MG63 (cell line): ENCODE results near the gene FLOT2. TPM values are rescaled to one million over a fixed set of nuclear protein-coding genes. Genes with fewer than 3 reads are reported as not detected.
A peak's percentile ranks its signal among the peaks of the same experiment; 100 is the strongest.
"Not testable (repeated sequence)": the region's sequence is repeated elsewhere in the genome, so short reads cannot be mapped to it uniquely, and the experiment has no call there.

Experiments
- DNase-seq: peaks from one replicate; pipeline ENCODE4 v3.0.0-alpha.2; 2020
- H3K27me3 ChIP-seq: fragments of 250-450 bp; sonication (Bioruptor Pico); 2 replicates; pipeline ENCODE4 v1.5.1; 2020; ENCODE audit warnings: mild to moderate bottlenecking, moderate library complexity
- H3K36me3 ChIP-seq: fragments of 250-450 bp; sonication (Bioruptor Pico); 2 replicates; pipeline ENCODE4 v1.5.1; 2020; ENCODE audit warnings: mild to moderate bottlenecking, moderate library complexity
- H3K4me3 ChIP-seq: fragments of 250-450 bp; sonication (Bioruptor Pico); 2 replicates; pipeline ENCODE4 v1.5.1; 2020; ENCODE audit warnings: mild to moderate bottlenecking, moderate library complexity
- H3K9me3 ChIP-seq: fragments of 250-450 bp; sonication (Bioruptor Pico); 2 replicates; pipeline ENCODE4 v1.5.1; 2020; ENCODE audit warnings: mild to moderate bottlenecking, moderate library complexity
- total RNA-seq: library from RNA; depleted of rRNA; stranded (reverse); fragments of >200 nt; shearing (Covaris generic); gene quantifications from 2 replicates; pipeline ENCODE4 v1.2.3, GENCODE V29; 2014; ENCODE audit warnings: low replicate concordance; rRNA removed

FLOT2 gene, protein sequence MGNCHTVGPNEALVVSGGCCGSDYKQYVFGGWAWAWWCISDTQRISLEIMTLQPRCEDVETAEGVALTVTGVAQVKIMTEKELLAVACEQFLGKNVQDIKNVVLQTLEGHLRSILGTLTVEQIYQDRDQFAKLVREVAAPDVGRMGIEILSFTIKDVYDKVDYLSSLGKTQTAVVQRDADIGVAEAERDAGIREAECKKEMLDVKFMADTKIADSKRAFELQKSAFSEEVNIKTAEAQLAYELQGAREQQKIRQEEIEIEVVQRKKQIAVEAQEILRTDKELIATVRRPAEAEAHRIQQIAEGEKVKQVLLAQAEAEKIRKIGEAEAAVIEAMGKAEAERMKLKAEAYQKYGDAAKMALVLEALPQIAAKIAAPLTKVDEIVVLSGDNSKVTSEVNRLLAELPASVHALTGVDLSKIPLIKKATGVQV
- total RNA-seq, result 72.9 and 85.2 TPM in 2 replicates

DNA sequence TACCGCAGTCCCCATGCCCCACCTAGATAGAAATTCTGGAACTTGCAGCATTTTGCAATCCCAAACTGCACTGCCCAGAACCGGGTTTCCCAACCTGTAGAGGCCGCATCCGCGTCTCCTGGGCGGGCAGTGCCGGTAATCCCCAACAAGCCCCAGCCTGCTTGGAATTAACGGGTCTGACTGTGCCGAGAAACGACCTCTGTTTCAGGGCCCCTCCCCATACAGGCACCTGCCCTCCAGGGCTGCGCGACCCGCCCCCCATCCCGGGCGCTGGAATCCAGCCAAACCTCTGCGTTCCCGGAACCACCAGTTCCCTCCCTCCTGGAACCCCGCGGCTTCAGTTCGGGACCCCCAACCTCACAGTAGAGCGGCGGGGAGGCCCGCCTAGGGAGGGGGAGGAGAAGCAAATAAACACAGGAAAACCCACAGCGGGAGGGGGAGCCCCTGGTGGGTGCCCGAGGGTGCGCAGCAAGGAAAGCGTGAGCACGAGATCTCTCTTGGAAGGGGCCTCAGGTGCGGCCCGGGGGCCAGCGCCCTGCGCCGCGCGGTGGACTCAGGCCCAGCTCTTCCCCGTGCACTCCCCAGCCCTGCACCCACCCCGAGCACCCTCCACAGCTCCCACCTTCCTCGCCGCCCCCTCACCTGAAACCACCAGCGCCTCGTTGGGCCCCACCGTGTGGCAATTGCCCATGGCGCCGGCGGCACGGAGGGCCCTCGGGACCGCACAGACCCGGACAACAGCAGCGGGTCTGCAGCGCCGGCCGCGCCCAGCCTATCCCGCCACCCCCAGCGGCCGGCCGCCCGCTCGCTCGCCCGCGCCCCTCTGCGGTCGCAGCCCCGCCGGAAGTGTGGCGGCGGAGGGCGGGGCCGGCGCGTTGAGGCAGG, at the start of gene FLOT2:
Gene FLOT2 (minus strand): TSS at position 850 of the 885 bp plus-strand sequence. CDS start 159 bp downstream, at position 691.
- H3K27me3 ChIP-seq, result no peaks in the 10 kb centered on the region; the same call in 1 of the 2 replicates
- no peaks in the 10 kb centered on the region for H3K9me3 ChIP-seq
- DNase-seq, result peak; percentile 60
- peak within 1 kb of the TSS; percentile 87 for H3K4me3 ChIP-seq
- H3K36me3 ChIP-seq, result peaks cover 4% of the 10 kb centered on the region; the same call in 1 of the 2 replicates

DNA sequence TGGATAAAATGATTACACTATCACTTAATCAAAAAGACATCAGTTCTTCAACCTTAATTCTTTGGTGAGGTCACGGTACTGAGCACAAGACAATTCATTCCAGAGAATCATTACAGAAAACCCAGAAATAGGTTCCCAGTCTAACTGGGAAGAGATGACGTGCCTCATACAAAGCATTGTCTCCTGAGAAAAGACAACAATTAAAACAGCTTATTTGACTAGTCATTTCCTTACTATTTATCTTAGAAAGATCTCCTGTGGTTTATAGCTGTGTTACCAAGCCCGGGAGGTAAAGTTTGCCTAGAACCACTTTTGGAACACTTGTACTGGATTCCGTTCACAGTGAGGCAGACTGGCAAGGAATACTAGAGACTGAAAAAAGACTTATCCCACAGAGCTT, 48.7 kb upstream of the FLOT2 start:
- Histone ChIP-seq H3K36me3 (peaks cover 40% of the 10 kb centered on the region), H3K27me3 (no peaks in the 10 kb centered on the region), H3K9me3 (no peaks in the 10 kb centered on the region), H3K4me3 (no peak overlapping the region)
- DNase-seq, result peak; percentile 51

DNA sequence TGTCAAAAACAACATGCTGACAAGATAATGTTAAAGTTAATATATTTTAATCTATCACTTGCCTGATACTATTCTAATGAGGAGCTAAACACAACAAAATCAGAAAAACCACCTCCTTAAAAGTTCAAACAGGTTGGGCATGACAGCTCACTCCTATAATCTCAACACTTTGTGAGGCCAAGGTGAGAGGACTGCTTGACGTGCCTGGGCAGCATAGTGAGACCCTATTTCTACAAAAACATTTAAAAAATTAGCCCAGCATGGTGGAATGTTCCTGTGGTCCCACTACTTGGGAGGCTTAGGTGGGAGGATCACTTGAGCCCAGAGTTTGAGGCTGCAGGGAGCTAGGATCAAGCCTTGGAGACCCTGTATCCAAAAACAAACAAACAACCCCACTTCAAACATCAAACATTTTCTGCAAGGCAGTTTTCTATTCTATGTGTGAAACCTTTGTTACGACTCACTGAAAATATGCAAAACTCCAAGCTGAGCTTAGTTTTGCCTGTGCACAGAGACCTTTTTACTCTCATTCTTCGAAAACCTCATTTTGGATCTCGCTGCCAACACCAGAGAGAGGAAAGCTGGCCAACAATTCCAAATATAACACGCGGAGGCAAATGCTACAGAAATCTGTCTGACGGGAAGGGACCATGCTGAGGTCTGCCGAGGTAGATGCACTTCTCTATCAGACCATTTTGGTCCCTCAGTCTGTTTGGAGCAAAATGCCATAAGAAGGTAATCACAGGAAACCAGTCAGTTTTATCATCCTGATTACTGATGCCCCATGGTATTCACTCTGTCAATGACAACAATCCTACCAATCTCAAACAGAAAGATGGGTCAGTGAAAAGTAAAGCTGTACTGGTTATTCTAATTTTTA, 47.6 kb upstream of the FLOT2 start:
- H3K9me3 ChIP-seq, result no peaks in the 10 kb centered on the region
- DNase-seq, result no peak
- no peak overlapping the region for H3K4me3 ChIP-seq
- H3K27me3 ChIP-seq, result no peaks in the 10 kb centered on the region
- peaks cover 44% of the 10 kb centered on the region for H3K36me3 ChIP-seq

DNA sequence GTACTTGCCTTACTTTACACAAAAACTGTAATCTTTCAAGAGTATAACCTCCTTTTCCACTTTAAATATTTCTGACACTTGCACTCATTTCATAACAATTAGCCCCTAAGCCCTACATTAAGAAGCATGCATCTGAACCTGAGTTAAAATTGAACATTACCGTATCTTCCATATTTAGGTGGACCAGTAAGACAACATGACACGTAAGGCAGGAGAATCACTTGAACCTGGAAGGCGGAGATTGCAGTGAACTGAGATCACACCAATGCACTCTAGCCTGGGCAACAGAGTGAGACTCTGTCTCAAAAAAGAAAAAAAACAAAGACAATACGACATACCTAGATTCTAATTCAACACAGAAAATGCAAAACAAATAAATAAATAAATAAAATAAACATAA, 46.8 kb upstream of the FLOT2 start:
- peaks cover 47% of the 10 kb centered on the region for H3K36me3 ChIP-seq
- H3K9me3 ChIP-seq, result no peaks in the 10 kb centered on the region
- H3K27me3 ChIP-seq, result no peaks in the 10 kb centered on the region
- no peak for DNase-seq
- H3K4me3 ChIP-seq, result no peak overlapping the region

DNA sequence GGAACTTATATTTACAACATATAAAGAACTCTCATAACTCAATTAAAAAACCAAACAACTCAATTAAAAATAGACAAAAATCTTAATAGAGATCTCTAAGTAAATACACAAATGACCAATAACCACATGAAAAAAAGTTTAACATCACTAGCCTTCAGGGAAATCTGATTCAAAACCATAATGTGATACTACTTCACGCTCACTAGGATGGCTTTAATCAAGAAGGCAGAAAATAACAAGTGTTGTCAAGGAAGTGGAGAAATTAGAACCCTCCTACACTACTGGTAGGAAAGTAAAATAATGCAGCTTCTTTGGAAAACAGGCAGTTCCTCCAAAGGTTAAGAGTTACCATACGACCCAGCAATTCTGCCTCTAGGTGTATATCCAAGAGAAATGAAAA, 45.4 kb upstream of the FLOT2 start:
- H3K27me3 ChIP-seq, result no peaks in the 10 kb centered on the region
- DNase-seq, result no peak
- peaks cover 39% of the 10 kb centered on the region for H3K36me3 ChIP-seq
- no peak overlapping the region for H3K4me3 ChIP-seq
- no peaks in the 10 kb centered on the region for H3K9me3 ChIP-seq

DNA sequence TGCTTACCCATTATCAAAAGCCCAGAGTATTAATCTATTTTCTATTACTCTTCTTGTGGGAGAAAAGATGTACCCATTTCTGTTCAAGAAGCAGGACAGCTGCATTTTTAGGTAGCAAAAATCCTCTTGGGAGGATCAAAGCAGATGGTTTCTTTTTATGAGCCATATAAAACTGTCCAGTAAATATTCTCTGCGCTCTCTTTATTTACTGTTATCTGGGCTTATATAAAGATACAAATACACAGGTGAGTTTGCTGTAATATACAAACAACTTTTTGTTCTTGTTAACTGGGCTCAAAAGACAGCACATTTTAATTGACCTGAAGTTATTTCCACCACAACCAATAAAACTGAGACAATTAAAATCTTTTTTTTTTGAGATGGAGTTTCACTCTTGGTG, 43.7 kb upstream of the FLOT2 start:
- H3K27me3 ChIP-seq, result no peaks in the 10 kb centered on the region
- H3K9me3 ChIP-seq, result no peaks in the 10 kb centered on the region
- H3K36me3 ChIP-seq, result peaks cover 32% of the 10 kb centered on the region
- no peak overlapping the region for H3K4me3 ChIP-seq
- no peak for DNase-seq

DNA sequence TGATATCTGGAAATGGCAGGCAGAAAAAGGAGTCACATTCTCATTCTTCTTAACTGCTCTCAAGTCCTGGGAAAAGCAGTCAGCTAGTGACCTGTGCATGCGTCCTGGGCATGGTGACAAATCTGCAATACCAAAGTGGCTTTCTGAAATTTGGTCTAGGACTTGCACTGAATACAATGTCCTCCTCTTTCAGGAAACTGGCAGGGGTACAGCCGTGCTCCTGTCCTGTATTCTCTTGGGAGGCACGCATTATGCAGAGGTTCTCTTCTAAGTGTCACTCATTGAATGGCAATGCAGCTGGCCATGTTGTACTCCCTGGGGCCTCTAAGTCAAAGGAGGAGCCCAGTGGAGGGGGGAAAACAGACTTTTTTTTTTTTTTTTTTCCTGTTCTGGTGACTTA, 43.1 kb upstream of the FLOT2 start:
- no peak overlapping the region for H3K4me3 ChIP-seq
- peaks cover 36% of the 10 kb centered on the region for H3K36me3 ChIP-seq
- no peaks in the 10 kb centered on the region for H3K9me3 ChIP-seq
- no peaks in the 10 kb centered on the region for H3K27me3 ChIP-seq
- DNase-seq, result no peak

DNA sequence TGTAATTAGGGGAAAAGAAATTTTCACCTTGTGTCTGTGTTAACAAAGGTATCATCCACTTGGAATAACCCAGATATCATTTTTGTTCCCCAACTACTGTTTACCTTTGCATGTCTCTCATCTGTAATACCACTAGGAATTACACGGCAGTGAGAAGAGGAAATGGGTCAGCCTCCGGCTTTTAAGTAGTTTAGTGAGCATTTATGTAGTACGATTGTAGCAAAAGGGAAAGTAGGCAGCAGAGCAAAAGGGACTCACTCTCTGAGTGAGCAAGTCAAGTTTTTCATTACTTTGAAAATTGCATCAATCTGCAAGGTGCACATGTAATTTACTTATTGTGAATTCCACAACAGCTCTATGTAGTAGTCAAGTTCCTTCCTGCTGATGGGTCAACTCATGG, 42.6 kb upstream of the FLOT2 start:
- Histone ChIP-seq H3K27me3 (no peaks in the 10 kb centered on the region), H3K4me3 (no peak overlapping the region), H3K36me3 (peaks cover 41% of the 10 kb centered on the region), H3K9me3 (no peaks in the 10 kb centered on the region)
- DNase-seq, result no peak

DNA sequence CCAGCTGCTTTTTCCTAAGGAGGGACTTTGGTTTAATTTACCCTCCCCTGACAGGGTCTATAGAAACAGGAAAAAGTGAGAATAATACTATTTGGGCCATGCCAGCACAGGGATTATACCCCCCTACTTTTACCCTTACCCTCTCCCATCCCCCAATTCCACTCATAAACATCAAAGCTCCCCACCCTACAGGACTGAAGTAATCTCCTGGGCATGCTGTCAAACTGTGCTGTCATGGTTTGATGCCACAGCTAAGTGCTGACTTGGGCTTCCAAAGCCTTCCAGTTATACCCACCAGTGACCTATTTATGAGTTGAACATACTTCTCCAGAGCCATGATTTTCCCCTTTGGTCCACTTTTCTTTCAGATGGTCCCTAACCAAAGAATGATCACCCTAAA, 41.0 kb upstream of the FLOT2 start:
- H3K27me3 ChIP-seq, result no peaks in the 10 kb centered on the region
- no peak overlapping the region for H3K4me3 ChIP-seq
- no peaks in the 10 kb centered on the region for H3K9me3 ChIP-seq
- DNase-seq, result peak; percentile 55
- peaks cover 32% of the 10 kb centered on the region for H3K36me3 ChIP-seq

DNA sequence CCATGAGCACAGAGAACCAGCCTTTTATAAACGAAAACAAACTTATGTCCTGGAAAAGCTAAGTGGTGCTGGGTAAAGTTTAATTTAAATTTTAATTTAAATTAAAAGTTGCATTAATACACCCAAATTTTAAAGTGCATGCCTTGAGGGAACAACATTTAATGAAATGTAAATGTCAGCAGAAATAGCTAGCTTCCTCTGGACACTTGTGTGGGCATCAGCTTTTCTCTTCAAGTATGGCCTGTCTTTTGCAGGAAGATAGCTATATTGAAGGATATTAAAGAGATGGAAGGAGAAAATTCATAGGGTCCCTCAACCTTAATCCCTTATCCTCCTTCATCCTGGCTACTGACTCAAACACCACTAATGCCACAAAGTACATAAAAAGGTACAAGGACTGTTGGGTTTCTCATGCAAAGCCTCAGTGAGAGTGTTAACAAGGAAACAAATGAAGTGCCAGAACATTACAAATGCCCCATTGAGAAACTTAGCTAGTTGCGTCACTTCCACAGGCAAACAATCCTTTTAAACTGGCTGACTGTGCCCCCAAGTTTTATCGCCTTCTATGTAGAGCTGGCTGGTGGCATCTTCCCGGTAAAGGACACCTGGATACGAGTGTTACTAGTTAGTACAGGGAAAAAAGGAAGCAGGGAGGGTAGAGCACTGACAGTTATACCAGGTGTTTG, 39.7 kb upstream of the FLOT2 start:
- peaks cover 33% of the 10 kb centered on the region for H3K36me3 ChIP-seq
- H3K9me3 ChIP-seq, result no peaks in the 10 kb centered on the region
- H3K27me3 ChIP-seq, result no peaks in the 10 kb centered on the region
- no peak overlapping the region for H3K4me3 ChIP-seq
- DNase-seq, result no peak

DNA sequence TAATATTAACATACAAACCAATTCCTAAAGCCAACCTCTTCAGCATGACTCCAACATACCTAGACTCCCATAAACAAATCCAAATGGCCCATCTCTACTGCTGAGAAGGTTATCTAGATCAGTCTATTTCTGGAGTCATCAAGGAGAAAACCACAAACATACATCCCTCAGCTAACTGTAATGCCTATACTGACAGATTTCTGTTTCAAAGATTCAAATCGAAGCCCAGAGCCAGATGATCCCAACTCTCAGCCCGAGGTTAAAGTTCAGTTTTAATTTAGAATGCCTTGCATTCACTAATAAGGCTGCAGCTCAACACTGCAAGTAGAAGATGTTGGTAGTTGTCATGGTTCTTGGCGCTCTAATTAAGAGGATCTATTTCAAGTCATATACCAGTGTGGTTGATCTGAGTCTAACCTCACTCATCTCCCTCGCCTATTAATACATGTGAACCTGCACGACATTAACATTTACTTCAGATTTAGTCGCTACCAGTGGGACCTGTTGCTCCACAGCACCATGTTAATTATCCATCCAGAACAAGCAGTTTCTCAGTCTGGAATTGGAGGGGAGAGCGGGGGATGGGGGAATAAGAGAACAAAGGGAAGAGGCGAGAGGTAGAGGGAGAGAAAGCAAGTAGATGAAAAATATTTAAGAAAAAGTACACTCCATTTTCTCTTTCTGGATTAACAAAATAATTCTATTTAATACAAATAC, 38.4 kb upstream of the FLOT2 start:
- no peak for DNase-seq
- H3K9me3 ChIP-seq, result no peaks in the 10 kb centered on the region
- no peaks in the 10 kb centered on the region for H3K27me3 ChIP-seq
- H3K4me3 ChIP-seq, result no peak overlapping the region
- H3K36me3 ChIP-seq, result peaks cover 31% of the 10 kb centered on the region

DNA sequence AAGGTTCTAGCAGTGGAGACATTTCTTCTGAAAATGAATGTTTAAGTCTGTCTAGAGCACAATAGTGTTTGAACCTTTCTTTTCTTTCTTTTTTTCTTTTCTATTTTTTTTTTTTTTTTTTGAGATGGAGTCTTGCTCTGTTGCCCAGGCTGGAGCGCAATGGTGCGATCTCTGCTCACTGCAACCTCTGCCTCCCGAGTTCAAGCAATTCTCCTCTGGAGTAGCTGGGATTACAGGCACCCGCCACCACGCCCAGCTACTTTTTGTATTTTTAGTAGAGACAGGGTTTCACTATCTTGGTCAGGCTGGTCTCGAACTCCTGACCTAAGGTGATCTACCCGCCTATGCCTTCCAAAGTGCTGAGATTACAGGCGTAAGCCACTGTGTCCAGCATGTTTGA, 37.0 kb upstream of the FLOT2 start:
- H3K9me3 ChIP-seq, H3K4me3 ChIP-seq, DNase-seq, H3K27me3 ChIP-seq: not testable (repeated sequence)
- peaks cover 27% of the 10 kb centered on the region for H3K36me3 ChIP-seq

DNA sequence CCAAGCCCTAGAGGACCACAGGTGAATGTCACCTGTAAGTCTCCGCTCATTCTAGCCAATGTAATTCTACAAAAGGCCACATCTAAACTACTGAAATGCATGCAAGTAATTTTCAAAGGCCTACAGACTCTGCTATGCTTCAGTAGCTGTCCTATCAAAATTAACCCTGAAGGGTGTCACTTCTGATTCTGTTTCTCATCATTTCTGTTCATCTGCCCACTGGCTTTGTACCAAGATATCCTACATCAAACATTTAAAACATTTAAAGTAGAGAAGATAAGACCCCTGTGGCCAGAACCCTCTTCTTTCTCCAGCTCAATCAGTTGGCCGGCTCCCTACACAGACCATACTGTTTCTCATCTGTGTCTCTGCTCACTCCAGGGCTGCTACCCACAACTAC, 32.3 kb upstream of the FLOT2 start:
- Histone ChIP-seq H3K4me3 (no peak overlapping the region), H3K36me3 (peaks cover 57% of the 10 kb centered on the region), H3K27me3 (no peaks in the 10 kb centered on the region), H3K9me3 (peaks cover 7% of the 10 kb centered on the region)
- DNase-seq, result no peak

DNA sequence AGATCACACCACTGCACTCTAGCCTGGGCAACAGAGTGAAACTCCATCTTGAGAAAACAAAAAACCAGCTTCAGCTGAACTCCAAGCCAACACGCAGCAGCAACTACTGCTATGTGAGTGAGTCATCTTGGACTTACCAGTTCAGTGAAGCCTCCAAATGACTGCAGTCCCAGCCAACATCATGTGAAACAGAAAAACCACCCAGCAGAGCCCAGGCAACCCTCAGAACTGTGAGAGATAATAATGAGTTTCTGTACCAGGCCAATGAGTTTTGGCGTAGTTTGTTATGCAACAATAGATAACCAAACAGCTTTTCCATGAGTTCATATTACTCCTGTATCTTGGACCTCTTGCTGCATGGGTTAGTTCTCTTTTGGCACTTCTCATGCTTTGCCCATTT, 30.5 kb upstream of the FLOT2 start:
- Histone ChIP-seq H3K9me3 (peaks cover 7% of the 10 kb centered on the region), H3K27me3 (no peaks in the 10 kb centered on the region), H3K36me3 (peaks cover 67% of the 10 kb centered on the region), H3K4me3 (no peak overlapping the region)
- DNase-seq, result peak; percentile 72

DNA sequence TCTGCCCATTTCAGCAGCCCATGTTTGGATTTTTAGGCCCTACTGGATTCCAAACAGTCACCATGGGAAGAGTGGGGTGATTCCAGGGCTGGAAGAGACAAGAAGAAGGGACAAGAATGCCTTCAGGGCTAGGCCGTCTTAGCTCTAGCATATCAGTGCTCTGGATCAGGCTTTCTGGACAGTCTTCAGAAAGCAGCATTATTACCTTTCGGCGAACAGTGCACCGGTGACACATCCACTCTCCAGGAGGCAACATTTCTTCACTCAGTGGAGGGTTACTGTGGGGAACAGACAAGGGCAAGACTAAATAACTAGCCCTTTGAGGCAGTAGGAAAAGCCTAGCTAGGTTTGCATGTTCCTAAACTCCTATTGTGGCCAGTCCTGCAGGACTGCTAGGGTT, 29.3 kb upstream of the FLOT2 start:
- Histone ChIP-seq H3K4me3 (no peak overlapping the region), H3K9me3 (peaks cover 7% of the 10 kb centered on the region), H3K27me3 (no peaks in the 10 kb centered on the region), H3K36me3 (peaks cover 68% of the 10 kb centered on the region)
- DNase-seq, result no peak
